Ovary (tissue), 3 donors: Measurements from ENCODE around the gene CRACR2A.

Experiments
- POLR2A ChIP-seq: fragments of 450-650 bp; IDR thresholded peaks from one replicate; pipeline ENCODE4 v1.6.1; 2017; ENCODE audit warnings: antibody characterized with exemption, mild to moderate bottlenecking, moderate library complexity
- TF ChIP-seq, protein P1 (sequence below), 3 donors: fragments of 450-650 bp in 2 of 3; fragments of 200-600 bp in 1 of 3; IDR thresholded peaks; one replicate each; pipeline versions ENCODE4 v1.5.1 to v1.8.0; 2016 to 2022; ENCODE audit warnings: antibody characterized with exemption in 3 of 3, mild to moderate bottlenecking in 1 of 3
- donor health status: DM: no; HTN: no; CAD: no.

DNA sequence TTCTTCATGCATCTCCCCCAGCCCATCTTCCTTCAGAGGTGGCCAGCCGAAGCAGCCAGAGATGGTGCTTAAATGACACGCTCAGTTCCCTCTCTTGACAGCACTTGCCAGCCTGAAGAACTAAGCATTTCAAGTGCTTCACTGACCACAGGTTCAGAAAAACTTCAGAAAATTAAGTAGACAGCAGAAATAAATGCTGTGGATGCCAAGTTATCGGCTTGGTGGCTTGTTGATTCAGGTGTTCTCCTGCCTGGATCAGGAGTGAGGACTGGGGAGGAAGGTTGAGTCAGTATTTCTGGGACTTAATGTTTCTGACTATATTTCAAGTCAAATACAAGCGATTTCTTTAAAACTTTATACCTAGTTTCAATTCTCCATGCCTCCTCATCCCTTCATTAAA is 58.2 kb downstream of the CRACR2A start:
- TF ChIP-seq, protein P1, sequence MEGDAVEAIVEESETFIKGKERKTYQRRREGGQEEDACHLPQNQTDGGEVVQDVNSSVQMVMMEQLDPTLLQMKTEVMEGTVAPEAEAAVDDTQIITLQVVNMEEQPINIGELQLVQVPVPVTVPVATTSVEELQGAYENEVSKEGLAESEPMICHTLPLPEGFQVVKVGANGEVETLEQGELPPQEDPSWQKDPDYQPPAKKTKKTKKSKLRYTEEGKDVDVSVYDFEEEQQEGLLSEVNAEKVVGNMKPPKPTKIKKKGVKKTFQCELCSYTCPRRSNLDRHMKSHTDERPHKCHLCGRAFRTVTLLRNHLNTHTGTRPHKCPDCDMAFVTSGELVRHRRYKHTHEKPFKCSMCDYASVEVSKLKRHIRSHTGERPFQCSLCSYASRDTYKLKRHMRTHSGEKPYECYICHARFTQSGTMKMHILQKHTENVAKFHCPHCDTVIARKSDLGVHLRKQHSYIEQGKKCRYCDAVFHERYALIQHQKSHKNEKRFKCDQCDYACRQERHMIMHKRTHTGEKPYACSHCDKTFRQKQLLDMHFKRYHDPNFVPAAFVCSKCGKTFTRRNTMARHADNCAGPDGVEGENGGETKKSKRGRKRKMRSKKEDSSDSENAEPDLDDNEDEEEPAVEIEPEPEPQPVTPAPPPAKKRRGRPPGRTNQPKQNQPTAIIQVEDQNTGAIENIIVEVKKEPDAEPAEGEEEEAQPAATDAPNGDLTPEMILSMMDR (IDR thresholded peaks at IDR 0.05) = no peak
- TF ChIP-seq POLR2A = no peak
